KOPT-K1 (cell line): ENCODE measurements around the gene OR2J1.
"Not testable (repeated sequence)": the region's sequence is repeated elsewhere in the genome, so short reads cannot be mapped to it uniquely, and the experiment has no call there.

ENCODE experiments used
- H3K27ac ChIP-seq: fragments of 200-600 bp; sonication (generic); 2 replicates; pipeline ENCODE4 v1.5.1; 2016; ENCODE audit warnings: antibody characterized with exemption, mild to moderate bottlenecking, low read depth, low read length; ENCODE audit not compliant: poor library complexity, severe bottlenecking
- H3K36me3 ChIP-seq: fragments of 200-600 bp; sonication (generic); 2 replicates; pipeline ENCODE4 v1.5.1; 2017; ENCODE audit warnings: antibody characterized with exemption, mild to moderate bottlenecking, low read length, moderate library complexity; ENCODE audit not compliant: insufficient read depth
- H3K9me3 ChIP-seq: fragments of 200-600 bp; sonication (generic); 2 replicates; pipeline ENCODE4 v1.5.1; 2017; ENCODE audit warnings: antibody characterized with exemption, low read length, mild to moderate bottlenecking; ENCODE audit not compliant: insufficient read depth, poor library complexity, severe bottlenecking

The OR2J1 gene

GRCh38 chr6:29137724-29138123 lies 38.4 kb downstream of the OR2J1 start:
- Histone ChIP-seq H3K36me3 (no peaks in the 10 kb centered on the region), H3K9me3 (peaks cover 6% of the 10 kb centered on the region), H3K27ac (no peak overlapping the region)

GRCh38 chr6:29141606-29142005 lies 42.3 kb downstream of the OR2J1 start:
- H3K9me3 ChIP-seq = peaks cover 17% of the 10 kb centered on the region
- H3K27ac ChIP-seq = no peak overlapping the region
- no peaks in the 10 kb centered on the region for H3K36me3 ChIP-seq

GRCh38 chr6:29142309-29142708 lies 43.0 kb downstream of the OR2J1 start:
- H3K36me3 ChIP-seq = no peaks in the 10 kb centered on the region
- no peak overlapping the region for H3K27ac ChIP-seq
- peaks cover 17% of the 10 kb centered on the region for H3K9me3 ChIP-seq

GRCh38 chr6:29146179-29146578 lies 46.9 kb downstream of the OR2J1 start:
- Histone ChIP-seq H3K9me3 (peaks cover 17% of the 10 kb centered on the region), H3K27ac (no peak overlapping the region), H3K36me3 (no peaks in the 10 kb centered on the region)

GRCh38 chr6:29147074-29147473 lies 47.8 kb downstream of the OR2J1 start:
- peaks cover 17% of the 10 kb centered on the region for H3K9me3 ChIP-seq
- no peak overlapping the region for H3K27ac ChIP-seq
- no peaks in the 10 kb centered on the region for H3K36me3 ChIP-seq

GRCh38 chr6:29149444-29149843 lies 50.2 kb downstream of the OR2J1 start:
- H3K9me3 ChIP-seq, H3K27ac ChIP-seq, H3K36me3 ChIP-seq: not testable (repeated sequence)
